ENCODE measurements around the gene GDI1.
A peak's percentile ranks its signal among the peaks of the same experiment; 100 is the strongest.
"Not testable (repeated sequence)": the region's sequence is repeated elsewhere in the genome, so short reads cannot be mapped to it uniquely, and the experiment has no call there.

The GDI1 gene

DNA sequence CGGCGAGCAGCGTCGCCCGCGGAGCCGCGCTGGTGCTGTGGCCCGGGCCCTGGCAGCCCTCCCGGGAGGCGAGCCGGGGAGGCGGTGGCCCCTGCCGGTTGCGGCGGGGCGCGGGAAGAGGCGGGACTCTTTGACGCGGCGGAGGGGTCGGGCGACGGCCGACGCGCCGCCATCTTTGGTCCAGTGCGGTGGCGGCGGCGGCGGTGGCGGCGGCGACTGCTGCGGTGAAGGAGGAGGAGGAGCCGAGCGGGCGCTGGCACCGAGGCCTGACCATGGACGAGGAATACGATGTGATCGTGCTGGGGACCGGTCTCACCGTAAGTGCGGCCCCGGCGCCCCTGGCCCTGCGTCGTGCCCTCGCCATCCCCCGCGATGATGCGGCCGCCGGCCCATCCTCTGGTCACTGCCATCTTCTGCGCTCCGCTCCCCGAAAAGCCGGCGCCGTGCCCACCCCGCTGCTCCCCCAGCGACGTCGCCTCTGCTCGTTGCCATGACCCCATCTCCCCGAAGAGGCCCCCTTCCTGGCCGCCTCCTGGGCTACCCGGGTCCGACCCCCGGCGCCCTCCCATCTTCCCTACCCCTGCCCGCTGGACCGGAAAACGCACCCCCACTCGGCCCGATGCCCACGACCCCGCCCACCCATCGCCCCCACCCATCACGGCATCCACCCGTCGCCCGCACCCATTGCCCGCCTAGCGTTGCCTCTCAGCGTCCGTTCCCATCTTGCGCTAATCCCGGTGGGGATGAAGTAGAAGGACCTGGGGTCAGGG lies at the start of gene GDI1:
Gene GDI1 (plus strand): TSS at position 172 of the 770 bp plus-strand sequence. CDS start 101 bp downstream, at position 273.
- Mint-ChIP-seq H3K36me3 (ENCODE audit: low read depth) (peaks cover 5% of the 10 kb centered on the region), H3K9me3 (no peaks in the 10 kb centered on the region), H3K4me1 (peaks cover 15% of the 10 kb centered on the region), H3K27ac (peak within 1 kb of the TSS; percentile 85), H3K27me3 (no peaks in the 10 kb centered on the region), H3K4me3 (peak within 1 kb of the TSS; percentile 81)
- DNase-seq (peak; percentile 63), ATAC-seq (peak; percentile 16)

DNA sequence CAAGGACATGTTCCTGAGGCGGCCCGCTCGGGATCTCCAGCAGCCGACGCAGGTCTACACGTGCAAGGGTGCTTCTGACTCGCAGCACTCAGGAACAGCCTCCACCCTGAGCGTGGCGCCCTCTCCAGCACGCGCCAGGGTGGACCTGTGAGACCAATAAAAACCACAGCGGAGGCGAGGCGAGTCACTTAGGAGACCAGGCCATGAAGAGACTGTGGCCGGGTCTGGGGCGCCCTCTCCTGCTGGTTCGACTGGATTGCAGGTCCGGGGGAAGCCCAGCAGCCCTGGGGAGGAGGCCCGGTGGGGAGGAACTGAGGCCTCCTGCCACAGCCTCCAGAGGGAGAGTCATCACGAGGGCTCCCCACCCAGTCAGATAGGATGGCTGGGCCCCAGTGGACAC lies 48.9 kb upstream of the GDI1 start:
- H3K27me3 Mint-ChIP-seq; DNase-seq; H3K9me3 Mint-ChIP-seq; H3K4me1 Mint-ChIP-seq; H3K27ac Mint-ChIP-seq; H3K4me3 Mint-ChIP-seq; H3K36me3 Mint-ChIP-seq (ENCODE audit: low read depth): not testable (repeated sequence)
- ATAC-seq = peak; percentile 31

DNA sequence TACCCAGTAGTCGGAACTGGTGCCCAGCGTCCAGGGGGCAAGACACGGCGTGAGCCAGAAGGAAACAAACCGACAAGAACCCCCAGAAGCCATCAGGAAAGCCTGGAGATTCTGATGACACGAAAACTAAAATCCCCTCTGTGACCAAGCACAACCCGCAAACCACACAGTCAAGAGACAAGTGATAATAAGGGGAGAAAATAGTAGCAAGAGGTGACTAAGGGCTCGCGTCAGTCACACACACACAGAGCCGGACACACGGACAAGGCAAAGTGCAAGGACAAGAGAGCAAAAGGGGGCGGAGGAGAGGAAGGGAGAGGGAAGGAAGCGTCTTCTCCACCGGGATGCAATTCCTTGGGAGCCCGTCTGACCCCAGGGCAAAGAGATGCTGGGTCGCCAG lies 48.3 kb upstream of the GDI1 start:
- H3K4me1 Mint-ChIP-seq; DNase-seq; H3K36me3 Mint-ChIP-seq (ENCODE audit: low read depth); H3K27ac Mint-ChIP-seq; H3K9me3 Mint-ChIP-seq; H3K27me3 Mint-ChIP-seq; H3K4me3 Mint-ChIP-seq: not testable (repeated sequence)
- peak; percentile 27 for ATAC-seq

DNA sequence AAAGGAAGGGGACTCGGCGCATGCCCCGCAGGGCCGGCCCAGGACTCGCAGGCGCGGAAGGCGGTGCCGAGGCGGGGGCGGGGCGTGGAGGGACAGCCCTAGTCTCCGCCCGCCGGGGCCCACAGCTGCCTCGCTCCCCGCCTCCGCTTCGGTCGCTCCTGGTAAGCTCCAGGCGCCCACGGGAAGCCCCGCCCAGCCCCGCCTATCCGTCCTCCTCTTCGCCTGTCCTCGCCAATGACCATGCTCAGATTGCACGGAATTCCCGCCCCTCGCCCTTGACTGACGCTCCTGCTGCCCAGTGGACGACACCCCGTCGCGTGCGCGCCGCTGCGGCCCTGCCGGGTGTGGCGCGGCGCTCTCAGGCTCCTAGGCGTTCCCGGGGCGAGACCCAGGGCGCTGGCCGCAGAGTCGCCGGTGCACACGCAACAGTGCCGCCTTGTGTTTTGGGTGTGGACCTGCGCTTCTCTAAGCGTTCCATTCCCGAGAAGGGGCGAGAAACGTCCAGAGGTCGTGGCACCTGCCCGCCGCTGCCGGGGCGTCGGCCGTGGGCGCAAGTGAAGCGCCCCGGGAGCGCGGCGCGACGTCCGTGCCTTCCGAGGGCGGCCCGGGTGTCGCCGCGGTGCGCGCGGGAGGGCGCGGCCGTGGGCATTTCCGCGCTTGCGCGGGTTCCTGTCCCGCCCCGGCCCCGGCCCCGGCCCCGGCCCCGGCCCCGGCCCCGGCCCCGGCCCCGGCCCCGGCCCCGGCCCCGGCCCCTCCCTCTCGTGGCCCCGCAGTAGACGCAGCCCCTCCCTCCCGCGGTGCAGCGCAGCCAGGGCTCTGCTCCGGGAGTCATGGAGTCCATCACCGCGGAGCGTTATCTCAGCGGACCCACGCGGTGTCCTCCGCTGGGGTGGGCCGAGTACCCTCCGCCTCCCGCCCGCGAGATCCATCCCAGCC lies 46.9 kb upstream of the GDI1 start:
- ATAC-seq = peak; percentile 66
- H3K9me3 Mint-ChIP-seq; H3K4me3 Mint-ChIP-seq; H3K36me3 Mint-ChIP-seq (ENCODE audit: low read depth); H3K4me1 Mint-ChIP-seq; DNase-seq; H3K27me3 Mint-ChIP-seq; H3K27ac Mint-ChIP-seq: not testable (repeated sequence)

DNA sequence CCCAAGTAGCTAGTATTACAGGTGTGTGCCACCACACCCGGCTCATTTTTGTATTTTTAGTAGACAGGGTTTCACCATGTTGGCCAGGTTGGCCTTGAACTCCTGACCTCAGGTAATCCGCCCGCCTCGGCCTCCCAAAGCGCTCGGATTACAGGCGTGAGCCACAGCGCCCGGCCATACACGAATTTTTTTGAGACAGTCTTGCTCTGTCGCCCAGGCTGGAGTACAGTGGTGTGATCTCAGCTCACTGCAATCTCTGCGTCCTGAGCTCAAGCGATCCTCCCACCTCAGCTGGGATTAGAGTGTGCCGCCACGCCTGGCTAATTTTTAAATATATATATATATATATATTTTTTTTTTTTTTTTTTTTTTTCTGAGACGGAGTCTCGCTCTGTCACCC lies 40.6 kb upstream of the GDI1 start:
- not testable (repeated sequence) for H3K27ac Mint-ChIP-seq, ATAC-seq

DNA sequence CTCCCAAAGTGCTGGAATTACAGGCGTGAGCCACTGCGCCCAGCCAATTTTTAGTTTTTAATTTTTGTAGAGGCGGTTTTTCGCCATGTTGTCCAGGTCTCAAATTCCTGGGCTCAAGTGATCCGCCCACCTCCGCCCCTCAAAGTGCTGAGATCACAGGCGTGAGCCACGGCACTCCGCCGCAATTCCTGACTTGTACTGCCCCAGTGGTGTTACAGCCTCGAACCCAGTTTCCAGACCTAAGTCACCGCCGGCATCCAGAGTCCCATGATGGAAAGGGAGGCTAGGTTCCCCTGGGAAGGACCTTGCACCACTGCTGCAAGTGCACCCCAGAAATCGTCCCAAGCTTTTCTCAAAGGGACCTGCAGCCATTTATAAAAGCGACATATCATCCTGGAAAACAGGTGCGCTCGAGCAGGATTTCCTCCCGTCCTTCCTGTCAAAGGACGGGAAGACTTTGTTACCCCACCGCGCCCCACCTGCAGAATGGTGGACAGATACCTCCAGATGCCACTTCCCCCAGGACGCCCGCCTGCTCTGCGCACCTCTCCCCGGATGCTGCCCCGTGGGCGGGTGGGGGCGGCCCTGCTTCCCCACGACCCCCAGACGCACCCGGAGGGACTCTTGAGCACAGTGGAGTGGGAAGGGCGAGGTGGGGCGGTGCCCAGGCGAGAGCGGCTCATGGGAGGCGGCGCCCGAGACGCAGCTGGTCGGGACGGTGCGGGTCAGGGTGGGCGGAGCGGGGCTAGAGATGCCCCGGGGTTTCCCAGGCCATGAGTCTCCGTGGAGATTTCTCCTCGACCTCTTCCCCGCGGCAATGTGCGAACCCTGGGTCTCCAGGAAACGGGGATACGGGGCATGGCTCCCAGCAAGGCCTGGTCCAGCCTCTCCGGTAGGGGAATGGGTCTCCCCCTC lies 39.7 kb upstream of the GDI1 start:
- DNase-seq (peak; percentile 72), ATAC-seq (peak; percentile 69)
- Mint-ChIP-seq H3K27ac (peak overlapping the region; percentile 96), H3K4me3 (peak overlapping the region; percentile 89), H3K4me1 (peaks cover 22% of the 10 kb centered on the region), H3K9me3 (no peaks in the 10 kb centered on the region), H3K27me3 (peaks cover 4% of the 10 kb centered on the region), H3K36me3 (ENCODE audit: low read depth) (peaks cover 34% of the 10 kb centered on the region)

More for the DNA sequence above, 40.6 kb upstream of the GDI1 start:
- Mint-ChIP-seq H3K4me3 (peak overlapping the region; percentile 89), H3K36me3 (ENCODE audit: low read depth) (peaks cover 33% of the 10 kb centered on the region), H3K4me1 (peaks cover 22% of the 10 kb centered on the region)
- DNase-seq, H3K9me3 Mint-ChIP-seq, H3K27me3 Mint-ChIP-seq: not testable (repeated sequence)

DNA sequence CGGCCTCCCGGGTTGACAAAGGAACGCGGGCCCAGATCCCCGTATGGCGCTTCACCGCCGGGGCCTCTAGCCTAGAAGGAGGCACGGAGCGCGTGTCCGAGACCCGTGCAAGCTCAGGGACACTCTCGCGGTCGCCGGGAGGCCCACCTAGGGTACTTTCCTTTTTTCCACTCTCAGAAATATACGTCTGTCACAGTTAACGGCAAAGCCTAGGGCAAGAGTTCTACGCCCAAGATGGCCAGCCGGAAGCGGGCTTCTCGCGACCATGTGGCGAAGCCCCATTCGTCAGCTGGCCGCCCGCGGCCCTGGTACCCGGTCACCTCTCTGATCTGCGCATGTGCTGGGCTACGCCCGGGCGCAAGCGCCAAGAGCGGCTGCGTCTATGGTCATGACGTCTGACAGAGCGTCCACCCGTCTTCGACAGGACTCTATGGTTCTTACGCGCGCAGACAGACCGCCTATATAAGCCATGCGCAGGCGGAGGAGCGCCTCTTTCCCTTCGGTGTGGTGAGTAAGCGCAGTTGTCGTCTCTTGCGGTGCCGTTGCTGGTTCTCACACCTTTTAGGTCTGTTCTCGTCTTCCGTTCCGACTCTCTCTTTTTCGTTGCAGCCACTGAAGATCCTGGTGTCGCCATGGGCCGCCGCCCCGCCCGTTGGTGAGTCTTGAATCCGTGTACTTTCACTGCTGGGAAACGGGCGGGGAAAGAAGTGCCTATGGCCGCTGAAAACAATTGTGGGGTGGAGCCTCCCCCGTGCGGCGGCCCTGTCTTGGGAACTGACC lies 38.9 kb upstream of the GDI1 start, which contains the start of gene RPL10:
Gene RPL10 (plus strand): TSS at position 490 of the 780 bp plus-strand sequence. CDS start 143 bp downstream, at position 633.
- Mint-ChIP-seq H3K27me3 (peaks cover 4% of the 10 kb centered on the region), H3K27ac (peak within 1 kb of the TSS; percentile 96), H3K9me3 (no peaks in the 10 kb centered on the region), H3K4me1 (peaks cover 22% of the 10 kb centered on the region), H3K4me3 (peak within 1 kb of the TSS; percentile 89), H3K36me3 (ENCODE audit: low read depth) (peaks cover 34% of the 10 kb centered on the region)
- peak; percentile 88 for DNase-seq
- ATAC-seq = peak; percentile 80

DNA sequence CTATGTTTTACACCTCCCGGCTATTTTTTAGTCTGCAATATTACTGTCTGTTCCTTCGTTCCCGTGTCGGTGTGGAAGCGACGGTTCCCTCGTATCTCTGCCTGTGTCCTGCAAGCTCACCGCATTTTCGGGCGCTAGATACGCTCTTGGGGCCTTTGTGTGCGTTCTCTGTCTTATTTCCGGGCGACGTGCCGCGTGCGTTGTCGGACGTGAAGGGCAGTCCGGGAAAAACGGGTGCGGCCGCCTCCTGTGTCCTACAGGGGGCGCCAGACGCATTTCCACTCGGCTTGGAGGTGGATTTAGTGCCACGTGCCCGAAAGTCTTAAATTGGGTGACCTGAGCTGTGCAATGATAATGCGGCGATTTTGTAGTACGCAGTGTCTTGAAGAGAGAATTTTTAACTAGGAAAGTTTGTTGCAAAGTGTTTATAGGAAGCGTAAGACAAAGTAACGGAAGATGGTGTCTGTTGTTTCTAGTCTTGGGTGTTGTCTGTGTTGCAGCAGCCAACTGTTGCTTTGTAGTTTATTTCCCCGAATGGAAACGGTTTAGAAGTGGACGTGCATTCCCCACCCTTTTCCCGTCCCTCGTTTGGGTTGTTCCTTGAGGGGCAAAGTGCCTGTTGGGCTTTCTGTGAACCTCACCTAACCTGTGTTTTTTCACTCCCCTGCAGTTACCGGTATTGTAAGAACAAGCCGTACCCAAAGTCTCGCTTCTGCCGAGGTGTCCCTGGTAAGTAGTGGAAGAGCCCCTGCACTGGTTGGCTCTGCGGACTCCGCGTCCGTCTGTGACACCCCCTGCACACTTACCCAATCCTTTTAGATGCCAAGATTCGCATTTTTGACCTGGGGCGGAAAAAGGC lies 38.1 kb upstream of the GDI1 start:
- Mint-ChIP-seq H3K27ac (peak overlapping the region; percentile 96), H3K4me1 (peaks cover 22% of the 10 kb centered on the region), H3K4me3 (peak overlapping the region; percentile 89), H3K9me3 (no peaks in the 10 kb centered on the region), H3K36me3 (ENCODE audit: low read depth) (peaks cover 34% of the 10 kb centered on the region), H3K27me3 (peaks cover 4% of the 10 kb centered on the region)
- ATAC-seq = peak; percentile 12
- DNase-seq = peak; percentile 77

DNA sequence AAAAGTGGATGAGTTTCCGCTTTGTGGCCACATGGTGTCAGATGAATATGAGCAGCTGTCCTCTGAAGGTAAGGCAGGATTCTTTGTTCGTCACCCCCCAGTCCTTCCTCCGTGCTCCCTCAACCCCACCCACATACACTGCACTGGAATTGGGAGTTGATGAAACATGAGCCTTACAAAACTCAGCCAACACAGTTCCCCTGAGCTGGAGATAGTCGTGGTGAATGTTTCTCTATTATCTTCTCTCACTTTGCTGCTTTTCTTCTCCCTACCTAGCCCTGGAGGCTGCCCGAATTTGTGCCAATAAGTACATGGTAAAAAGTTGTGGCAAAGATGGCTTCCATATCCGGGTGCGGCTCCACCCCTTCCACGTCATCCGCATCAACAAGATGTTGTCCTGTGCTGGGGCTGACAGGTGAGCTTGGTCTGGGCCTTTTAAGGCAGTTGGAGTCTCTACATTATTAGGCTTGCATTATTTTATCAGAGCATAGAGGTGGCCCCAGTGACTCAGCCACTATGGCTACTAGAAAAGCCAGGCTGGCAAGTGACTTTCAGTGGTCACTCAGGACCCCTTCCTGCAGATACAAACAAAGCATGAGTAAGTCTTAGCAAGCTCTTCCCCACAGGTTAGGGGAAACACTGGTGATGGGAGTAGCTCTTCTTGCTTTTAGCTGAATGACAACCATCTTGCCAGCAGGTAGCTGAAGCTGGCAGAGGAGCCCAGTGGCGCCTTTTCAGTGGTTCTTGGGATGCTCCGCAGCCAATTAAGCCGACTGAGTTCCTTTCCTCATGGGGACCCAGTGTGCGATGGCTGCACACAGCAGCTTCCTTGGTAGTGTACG lies 37.2 kb upstream of the GDI1 start:
- no peaks in the 10 kb centered on the region for H3K9me3 Mint-ChIP-seq
- peaks cover 34% of the 10 kb centered on the region for H3K36me3 Mint-ChIP-seq (ENCODE audit: low read depth)
- peak overlapping the region; percentile 89 for H3K4me3 Mint-ChIP-seq
- H3K4me1 Mint-ChIP-seq = peaks cover 22% of the 10 kb centered on the region
- no peak for ATAC-seq
- no peak for DNase-seq
- H3K27ac Mint-ChIP-seq = peak overlapping the region; percentile 96
- H3K27me3 Mint-ChIP-seq = peaks cover 4% of the 10 kb centered on the region

DNA sequence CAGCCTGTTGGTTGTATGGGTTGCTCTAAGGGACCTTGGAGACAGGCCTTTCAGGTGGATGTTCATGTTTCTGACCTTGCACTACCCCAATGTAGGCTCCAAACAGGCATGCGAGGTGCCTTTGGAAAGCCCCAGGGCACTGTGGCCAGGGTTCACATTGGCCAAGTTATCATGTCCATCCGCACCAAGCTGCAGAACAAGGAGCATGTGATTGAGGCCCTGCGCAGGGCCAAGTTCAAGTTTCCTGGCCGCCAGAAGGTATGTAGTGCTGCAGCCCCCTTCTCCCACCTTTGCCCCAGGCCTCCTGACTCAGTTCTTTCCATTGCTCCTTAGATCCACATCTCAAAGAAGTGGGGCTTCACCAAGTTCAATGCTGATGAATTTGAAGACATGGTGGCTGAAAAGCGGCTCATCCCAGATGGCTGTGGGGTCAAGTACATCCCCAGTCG lies 36.6 kb upstream of the GDI1 start:
- not testable (repeated sequence) for H3K27me3 Mint-ChIP-seq, DNase-seq, H3K9me3 Mint-ChIP-seq, ATAC-seq
- Mint-ChIP-seq H3K27ac (peak overlapping the region; percentile 96), H3K36me3 (ENCODE audit: low read depth) (peaks cover 34% of the 10 kb centered on the region), H3K4me1 (peaks cover 22% of the 10 kb centered on the region), H3K4me3 (peak overlapping the region; percentile 89)

DNA sequence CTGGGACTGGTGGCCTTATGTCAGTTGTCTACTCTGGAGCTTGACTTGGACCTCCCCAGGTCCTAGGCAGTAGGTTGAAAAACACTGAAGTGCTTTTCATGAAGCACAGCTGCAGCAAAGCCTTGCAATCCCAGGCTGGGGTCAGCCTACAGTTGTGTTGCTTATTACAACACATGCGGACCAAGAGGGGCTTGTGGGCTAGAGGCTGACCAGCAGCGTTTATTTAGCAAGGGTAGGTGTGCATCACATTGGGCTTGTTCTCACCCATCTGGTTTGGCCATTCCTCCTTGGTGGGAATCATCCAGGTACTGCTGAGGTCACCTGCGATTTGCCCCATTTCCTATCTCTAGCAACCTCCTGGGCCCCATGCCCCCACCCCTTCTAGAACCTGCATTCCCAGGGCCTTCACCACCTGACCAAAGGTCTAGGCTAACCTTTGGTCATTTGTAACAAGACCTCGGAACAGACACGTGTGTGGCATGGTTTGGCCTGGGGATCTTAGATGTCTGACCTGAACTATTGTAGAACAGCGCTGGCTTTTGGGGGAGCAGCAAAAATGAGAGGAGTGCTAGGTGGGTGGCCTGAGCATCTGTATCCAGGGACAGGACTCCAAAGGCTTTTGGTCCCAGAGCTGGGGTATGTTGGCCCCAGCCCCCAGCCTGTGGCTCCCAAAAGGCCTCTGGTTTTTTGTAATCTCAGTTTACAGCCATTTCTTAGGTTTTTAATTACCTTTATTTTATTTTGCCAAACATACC lies 35.7 kb upstream of the GDI1 start:
- H3K4me3 Mint-ChIP-seq = peak overlapping the region; percentile 89
- peaks cover 34% of the 10 kb centered on the region for H3K36me3 Mint-ChIP-seq (ENCODE audit: low read depth)
- no peaks in the 10 kb centered on the region for H3K9me3 Mint-ChIP-seq

More for the DNA sequence above, 35.7 kb upstream of the GDI1 start:
- ATAC-seq = no peak
- peak overlapping the region; percentile 96 for H3K27ac Mint-ChIP-seq
- DNase-seq = peak; percentile 37
- peaks cover 4% of the 10 kb centered on the region for H3K27me3 Mint-ChIP-seq
- H3K4me1 Mint-ChIP-seq = peaks cover 22% of the 10 kb centered on the region
